Endothelial cell (in vitro differentiated cells): Measurements from ENCODE around the gene ATP6V0B. TPM values are rescaled to one million over a fixed set of nuclear protein-coding genes. Genes with fewer than 3 reads are reported as not detected.

Experiments
- DNase-seq: peaks from one replicate; pipeline ENCODE4 v3.0.0; 2021; ENCODE audit warnings: low spot score
- H3K27ac Mint-ChIP-seq: one replicate; pipeline ENCODE4 v1.8.0; 2021; ENCODE audit warnings: mixed read lengths, inconsistent platforms; ENCODE audit not compliant: unreplicated experiment
- H3K27me3 Mint-ChIP-seq: one replicate; pipeline ENCODE4 v1.8.0; 2021; ENCODE audit warnings: mild to moderate bottlenecking, moderate library complexity, mixed read lengths, inconsistent platforms; ENCODE audit not compliant: unreplicated experiment
- H3K36me3 Mint-ChIP-seq: one replicate; pipeline ENCODE4 v1.8.0; 2021; ENCODE audit warnings: mild to moderate bottlenecking, low read depth, mixed read lengths, inconsistent platforms; ENCODE audit not compliant: unreplicated experiment
- H3K4me1 Mint-ChIP-seq: one replicate; pipeline ENCODE4 v1.8.0; 2021; ENCODE audit warnings: mild to moderate bottlenecking, mixed read lengths, inconsistent platforms; ENCODE audit not compliant: unreplicated experiment
- H3K4me3 Mint-ChIP-seq: one replicate; pipeline ENCODE4 v1.8.0; 2021; ENCODE audit warnings: mild to moderate bottlenecking, mixed read lengths, inconsistent platforms; ENCODE audit not compliant: unreplicated experiment
- H3K9me3 Mint-ChIP-seq: one replicate; pipeline ENCODE4 v1.8.0; 2021; ENCODE audit warnings: mixed read lengths, inconsistent platforms; ENCODE audit not compliant: unreplicated experiment
- CTCF ChIP-seq: fragments of 200-600 bp; sonication (generic); IDR thresholded peaks from one replicate; pipeline ENCODE4 v1.5.0; 2021; ENCODE audit warnings: antibody characterized with exemption; ENCODE audit not compliant: unreplicated experiment
- total RNA-seq: library from RNA; stranded (reverse); fragmentation: NEBNext Ultra II Directional; extraction: Animal tissue kit (Norgen Biotek cat#: 25700); gene quantifications from one replicate; pipeline ENCODE4 v1.2.1, GENCODE V29; 2021; ENCODE audit not compliant: unreplicated experiment

The ATP6V0B gene
- total RNA-seq, 1 donor from 2014 or later: 94.5 TPM

DNA sequence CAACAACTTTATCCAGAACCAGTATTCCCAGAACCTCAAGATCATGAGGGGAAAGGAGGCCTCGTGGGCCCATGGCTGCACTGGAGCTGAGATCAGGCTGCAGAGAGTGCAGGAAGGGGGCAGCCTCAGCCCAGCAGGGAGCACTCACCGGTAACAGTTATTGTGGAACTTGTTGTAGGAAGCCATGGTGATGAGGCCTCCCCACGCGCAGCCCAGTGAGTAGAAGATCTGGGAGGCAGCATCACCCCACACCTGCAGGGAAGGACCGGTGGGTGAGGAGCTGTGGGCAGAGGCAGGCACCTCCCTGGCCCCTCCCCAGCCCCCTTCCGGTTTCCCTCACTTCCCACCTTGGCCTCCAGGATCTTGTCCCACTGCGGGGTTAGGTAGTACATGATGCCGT is 27.4 kb downstream of the ATP6V0B start:
- Mint-ChIP-seq H3K27me3 (peaks cover 7% of the 10 kb centered on the region), H3K4me1 (no peaks in the 10 kb centered on the region), H3K36me3 (no peaks in the 10 kb centered on the region), H3K9me3 (no peaks in the 10 kb centered on the region), H3K27ac (no peak overlapping the region), H3K4me3 (no peak overlapping the region)
- no peak for TF ChIP-seq CTCF
- DNase-seq: no peak

- DNase-seq: no peak
- no peaks in the 10 kb centered on the region for H3K9me3 Mint-ChIP-seq
- no peak overlapping the region for H3K4me3 Mint-ChIP-seq
- peaks cover 7% of the 10 kb centered on the region for H3K27me3 Mint-ChIP-seq
- peak; percentile 57 for TF ChIP-seq CTCF
- H3K36me3 Mint-ChIP-seq: no peaks in the 10 kb centered on the region
- H3K27ac Mint-ChIP-seq: no peak overlapping the region
- no peaks in the 10 kb centered on the region for H3K4me1 Mint-ChIP-seq
Observed at GRCh38 chr1:44002606-44003157, 27.9 kb downstream of the ATP6V0B start.

DNA sequence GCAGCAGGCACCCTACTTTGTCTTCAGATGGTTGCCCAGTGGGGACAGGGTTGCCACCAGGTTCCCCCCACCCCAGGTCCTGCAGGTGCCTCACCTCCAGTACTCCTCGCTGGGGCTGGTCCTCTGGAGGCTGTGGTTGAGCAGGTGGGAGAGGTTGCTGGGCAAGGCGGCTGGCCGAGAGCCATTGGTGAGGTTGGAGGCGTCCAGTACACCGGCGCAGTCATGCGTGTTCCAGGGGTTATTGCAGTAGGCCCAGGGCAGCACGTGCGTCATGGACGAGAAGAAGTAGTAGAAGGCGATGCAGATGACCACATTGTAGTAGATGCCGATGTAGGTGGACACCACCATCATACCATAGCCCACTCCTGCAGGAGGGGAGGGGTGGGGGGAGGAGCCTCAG is 33.5 kb downstream of the ATP6V0B start:
- Mint-ChIP-seq H3K27me3 (peaks cover 6% of the 10 kb centered on the region), H3K4me1 (no peaks in the 10 kb centered on the region), H3K4me3 (no peak overlapping the region), H3K36me3 (no peaks in the 10 kb centered on the region), H3K9me3 (no peaks in the 10 kb centered on the region), H3K27ac (no peak overlapping the region)
- TF ChIP-seq CTCF: no peak
- no peak for DNase-seq

- Mint-ChIP-seq H3K4me1 (no peaks in the 10 kb centered on the region), H3K9me3 (no peaks in the 10 kb centered on the region), H3K4me3 (no peak overlapping the region), H3K27ac (no peak overlapping the region), H3K27me3 (peaks cover 9% of the 10 kb centered on the region), H3K36me3 (no peaks in the 10 kb centered on the region)
- no peak for TF ChIP-seq CTCF
- no peak for DNase-seq
Observed at GRCh38 chr1:44010935-44011471, 36.2 kb downstream of the ATP6V0B start.

DNA sequence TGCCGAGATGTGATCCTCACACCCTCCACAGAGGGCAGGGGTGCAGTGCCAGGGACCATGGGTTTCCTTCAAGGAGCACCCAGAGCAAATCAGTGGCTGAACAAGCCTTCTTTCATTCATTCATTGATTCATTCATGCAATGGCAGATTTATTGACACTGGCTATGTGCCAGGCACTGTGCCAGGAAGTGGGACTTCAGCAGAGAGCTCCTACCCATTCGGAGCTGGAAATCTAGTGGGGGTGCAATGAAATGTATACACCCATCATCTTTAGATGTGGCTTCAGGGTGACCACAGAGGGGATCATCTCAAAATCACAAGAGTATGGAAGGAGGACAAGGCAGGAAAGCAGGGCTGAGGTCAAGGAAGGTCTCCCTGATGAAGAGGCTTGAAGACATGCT is 37.6 kb downstream of the ATP6V0B start:
- Mint-ChIP-seq H3K4me3 (no peak overlapping the region), H3K9me3 (no peaks in the 10 kb centered on the region), H3K27ac (no peak overlapping the region), H3K36me3 (no peaks in the 10 kb centered on the region), H3K27me3 (peaks cover 5% of the 10 kb centered on the region), H3K4me1 (no peaks in the 10 kb centered on the region)
- no peak for TF ChIP-seq CTCF
- DNase-seq: no peak
